MM.1S (cell line): Measurements from ENCODE around the gene ELOVL6.

ENCODE experiments used
- DNase-seq: peaks from one replicate; pipeline ENCODE4 v3.0.0-alpha.2; 2015
- H2AFZ ChIP-seq: fragments of 300-600 bp; sonication (generic); 2 replicates; pipeline ENCODE4 v1.6.0; 2016; ENCODE audit warnings: antibody characterized with exemption, low read length
- H3F3A ChIP-seq: fragments of 300-600 bp; sonication (generic); 2 replicates; pipeline ENCODE4 v1.6.1; 2016; ENCODE audit warnings: mild to moderate bottlenecking, antibody characterized with exemption, low read length, moderate library complexity, mixed read lengths; ENCODE audit not compliant: insufficient read depth
- H3K27ac ChIP-seq: fragments of 300-600 bp; sonication (generic); 2 replicates; pipeline ENCODE4 v1.5.1; 2016; ENCODE audit warnings: mild to moderate bottlenecking, low read length
- H3K27me3 ChIP-seq: fragments of 300-600 bp; sonication (generic); replicated peaks from 2 replicates; pipeline ENCODE4 v1.6.0; 2016; ENCODE audit warnings: low read length; ENCODE audit not compliant: insufficient read depth
- H3K36me3 ChIP-seq: fragments of 300-600 bp; sonication (generic); replicated peaks from 2 replicates; pipeline ENCODE4 v1.6.1; 2016; ENCODE audit warnings: mild to moderate bottlenecking, low read length, mixed read lengths; ENCODE audit not compliant: insufficient read depth
- H3K4me1 ChIP-seq: fragments of 300-600 bp; sonication (generic); 2 replicates; pipeline ENCODE4 v1.6.1; 2016; ENCODE audit warnings: low read length, mixed read lengths
- H3K4me2 ChIP-seq: fragments of 300-600 bp; sonication (generic); 2 replicates; pipeline ENCODE4 v1.6.0; 2016; ENCODE audit warnings: low read depth, low read length
- H3K4me3 ChIP-seq: fragments of 300-600 bp; sonication (generic); 2 replicates; pipeline ENCODE4 v1.5.1; 2016; ENCODE audit warnings: low read length, mixed read lengths
- H3K79me2 ChIP-seq: fragments of 300-600 bp; sonication (generic); 2 replicates; pipeline ENCODE4 v1.6.1; 2016; ENCODE audit warnings: mixed run types, low read length, mixed read lengths
- H3K9ac ChIP-seq: fragments of 300-600 bp; sonication (generic); 2 replicates; pipeline ENCODE4 v1.6.1; 2016; ENCODE audit warnings: low read length, mixed read lengths
- H3K9me2 ChIP-seq: fragments of 300-600 bp; sonication (generic); replicated peaks from 2 replicates; pipeline ENCODE4 v1.6.1; 2016; ENCODE audit warnings: mild to moderate bottlenecking, low read length, mixed read lengths; ENCODE audit not compliant: insufficient read depth
- H3K9me3 ChIP-seq: fragments of 300-600 bp; sonication (generic); replicated peaks from 2 replicates; pipeline ENCODE4 v1.6.1; 2016; ENCODE audit warnings: mild to moderate bottlenecking, low read length, mixed read lengths; ENCODE audit not compliant: insufficient read depth
- H4K20me1 ChIP-seq: fragments of 300-600 bp; sonication (generic); 2 replicates; pipeline ENCODE4 v1.6.1; 2016; ENCODE audit warnings: mild to moderate bottlenecking, low read length, moderate library complexity, mixed read lengths; ENCODE audit not compliant: insufficient read depth
- EZH2 ChIP-seq: fragments of 300-600 bp; sonication (generic); optimal IDR thresholded peaks from 2 replicates; pipeline ENCODE3; 2017; ENCODE audit warnings: low read depth, mild to moderate bottlenecking, antibody characterized with exemption, low read length, mixed read lengths
- EZH2phosphoT487 ChIP-seq: fragments of 300-600 bp; sonication (generic); IDR thresholded peaks from 2 replicates; pipeline ENCODE4 v1.6.1; 2018; ENCODE audit warnings: antibody characterized with exemption, low read length
- TF ChIP-seq, protein P1 (sequence below): fragments of 300-600 bp; sonication (generic); IDR thresholded peaks from 2 replicates; pipeline ENCODE4 v1.5.1; 2016; ENCODE audit warnings: antibody characterized with exemption, low read length, mixed read lengths

ELOVL6 gene

DNA sequence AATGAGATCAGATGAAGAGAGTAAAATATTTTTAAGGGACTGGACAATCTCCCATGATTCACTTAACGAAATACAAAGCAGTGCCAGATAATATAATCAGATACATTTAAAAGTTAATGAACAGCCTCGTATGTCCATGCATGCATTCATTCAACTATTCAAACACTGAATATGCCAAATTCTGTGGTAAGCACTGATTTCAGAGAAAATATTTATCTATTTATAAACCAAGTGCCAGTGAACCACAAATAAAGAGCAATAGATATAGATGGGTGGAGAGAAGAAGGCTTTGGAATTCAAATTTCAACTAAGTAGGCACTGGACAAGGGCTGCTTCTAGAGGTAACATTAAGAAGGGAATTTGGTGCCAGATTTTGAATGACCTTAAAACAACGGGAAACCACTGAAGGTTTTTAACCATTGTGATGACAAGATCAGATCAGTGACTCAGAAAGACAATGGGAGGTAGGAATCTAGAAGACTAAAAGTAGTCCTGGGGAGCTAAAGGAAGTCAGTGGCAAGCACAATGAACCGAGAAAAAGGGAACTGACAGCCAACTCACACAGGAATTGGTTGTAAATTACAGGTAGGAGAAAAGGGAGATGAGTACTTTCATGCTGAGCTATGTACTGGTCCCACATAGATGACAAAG lies 14.2 kb downstream of the ELOVL6 start:
- Histone ChIP-seq H4K20me1 (no peaks in the 10 kb centered on the region), H2AFZ (no peak overlapping the region), H3K4me3 (no peak overlapping the region), H3K36me3 (no peaks in the 10 kb centered on the region), H3K27ac (no peak overlapping the region), H3K4me1 (no peaks in the 10 kb centered on the region), H3K9me3 (no peaks in the 10 kb centered on the region), H3K27me3 (no peaks in the 10 kb centered on the region), H3K9ac (no peak overlapping the region), H3K9me2 (no peaks in the 10 kb centered on the region), H3K4me2 (no peak overlapping the region), H3K79me2 (no peaks in the 10 kb centered on the region), H3F3A (no peaks in the 10 kb centered on the region)
- TF ChIP-seq EZH2 = no peak
- TF ChIP-seq, protein P1, sequence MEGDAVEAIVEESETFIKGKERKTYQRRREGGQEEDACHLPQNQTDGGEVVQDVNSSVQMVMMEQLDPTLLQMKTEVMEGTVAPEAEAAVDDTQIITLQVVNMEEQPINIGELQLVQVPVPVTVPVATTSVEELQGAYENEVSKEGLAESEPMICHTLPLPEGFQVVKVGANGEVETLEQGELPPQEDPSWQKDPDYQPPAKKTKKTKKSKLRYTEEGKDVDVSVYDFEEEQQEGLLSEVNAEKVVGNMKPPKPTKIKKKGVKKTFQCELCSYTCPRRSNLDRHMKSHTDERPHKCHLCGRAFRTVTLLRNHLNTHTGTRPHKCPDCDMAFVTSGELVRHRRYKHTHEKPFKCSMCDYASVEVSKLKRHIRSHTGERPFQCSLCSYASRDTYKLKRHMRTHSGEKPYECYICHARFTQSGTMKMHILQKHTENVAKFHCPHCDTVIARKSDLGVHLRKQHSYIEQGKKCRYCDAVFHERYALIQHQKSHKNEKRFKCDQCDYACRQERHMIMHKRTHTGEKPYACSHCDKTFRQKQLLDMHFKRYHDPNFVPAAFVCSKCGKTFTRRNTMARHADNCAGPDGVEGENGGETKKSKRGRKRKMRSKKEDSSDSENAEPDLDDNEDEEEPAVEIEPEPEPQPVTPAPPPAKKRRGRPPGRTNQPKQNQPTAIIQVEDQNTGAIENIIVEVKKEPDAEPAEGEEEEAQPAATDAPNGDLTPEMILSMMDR = no peak
- no peak for TF ChIP-seq EZH2phosphoT487
- no peak for DNase-seq

DNA sequence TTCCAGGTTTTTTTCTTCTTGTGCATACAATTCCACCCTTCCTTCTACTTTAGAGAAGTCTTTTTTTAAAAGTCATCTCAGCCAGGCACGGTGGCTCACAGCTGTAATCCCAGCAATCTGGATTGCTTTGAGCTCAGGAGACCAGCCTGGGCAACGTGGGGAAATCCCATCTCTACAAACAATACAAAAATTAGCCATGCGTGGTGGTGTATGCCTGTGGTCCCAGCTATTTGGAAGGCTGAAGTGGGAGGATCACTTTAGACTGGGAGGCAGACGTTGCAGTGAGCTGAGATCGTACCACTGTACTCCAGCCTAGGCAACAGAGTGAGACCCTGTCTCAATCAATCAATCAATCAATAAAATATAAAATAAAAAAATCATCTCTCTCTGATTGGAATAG lies 14.8 kb downstream of the ELOVL6 start:
- no peak overlapping the region for H3K27ac ChIP-seq
- no peaks in the 10 kb centered on the region for H3K9me2 ChIP-seq
- no peaks in the 10 kb centered on the region for H4K20me1 ChIP-seq
- TF ChIP-seq EZH2phosphoT487 (no peak), EZH2 (no peak)
- TF ChIP-seq, protein P1 = no peak
- no peak overlapping the region for H3K9ac ChIP-seq
- no peak for DNase-seq
- no peaks in the 10 kb centered on the region for H3F3A ChIP-seq
- H2AFZ ChIP-seq = no peak overlapping the region
- H3K4me3 ChIP-seq = no peak overlapping the region
- no peak overlapping the region for H3K4me2 ChIP-seq
- no peaks in the 10 kb centered on the region for H3K4me1 ChIP-seq
- no peaks in the 10 kb centered on the region for H3K36me3 ChIP-seq
- H3K79me2 ChIP-seq = no peaks in the 10 kb centered on the region
- H3K9me3 ChIP-seq = no peaks in the 10 kb centered on the region
- H3K27me3 ChIP-seq = no peaks in the 10 kb centered on the region

DNA sequence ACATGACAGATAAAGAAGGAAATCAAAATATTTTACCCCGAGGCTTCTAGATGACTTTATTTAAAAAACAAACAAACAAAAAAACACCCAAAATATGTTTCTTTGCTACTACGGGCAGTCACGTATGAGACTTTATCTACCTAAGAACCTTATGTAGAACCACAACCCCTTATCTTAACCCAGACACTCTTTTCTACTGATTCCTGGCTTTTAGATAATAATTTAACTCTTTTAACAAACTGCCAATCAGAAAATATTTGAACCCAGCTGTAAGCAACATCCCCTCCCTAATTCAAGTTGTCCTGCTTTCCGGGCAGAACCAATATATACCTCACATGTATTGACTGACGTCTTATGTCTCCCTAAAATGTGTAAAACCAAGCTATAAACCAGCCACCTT lies 15.4 kb downstream of the ELOVL6 start:
- H2AFZ ChIP-seq = no peak overlapping the region
- H3K4me2 ChIP-seq = no peak overlapping the region
- H3K36me3 ChIP-seq = no peaks in the 10 kb centered on the region
- no peaks in the 10 kb centered on the region for H3K9me3 ChIP-seq
- no peaks in the 10 kb centered on the region for H3K9me2 ChIP-seq
- H3K27me3 ChIP-seq = no peaks in the 10 kb centered on the region
- H4K20me1 ChIP-seq = no peaks in the 10 kb centered on the region
- H3K27ac ChIP-seq = no peak overlapping the region
- H3K4me3 ChIP-seq = no peak overlapping the region
- no peaks in the 10 kb centered on the region for H3K79me2 ChIP-seq
- H3F3A ChIP-seq = no peaks in the 10 kb centered on the region
- H3K9ac ChIP-seq = no peak overlapping the region
- TF ChIP-seq, protein P1 = no peak
- TF ChIP-seq EZH2 (no peak), EZH2phosphoT487 (no peak)
- no peak for DNase-seq
- H3K4me1 ChIP-seq = no peaks in the 10 kb centered on the region
